ENCODE measurements around the gene DYNC1H1.
"Not testable (repeated sequence)": the region's sequence is repeated elsewhere in the genome, so short reads cannot be mapped to it uniquely, and the experiment has no call there.

DYNC1H1 gene

DNA sequence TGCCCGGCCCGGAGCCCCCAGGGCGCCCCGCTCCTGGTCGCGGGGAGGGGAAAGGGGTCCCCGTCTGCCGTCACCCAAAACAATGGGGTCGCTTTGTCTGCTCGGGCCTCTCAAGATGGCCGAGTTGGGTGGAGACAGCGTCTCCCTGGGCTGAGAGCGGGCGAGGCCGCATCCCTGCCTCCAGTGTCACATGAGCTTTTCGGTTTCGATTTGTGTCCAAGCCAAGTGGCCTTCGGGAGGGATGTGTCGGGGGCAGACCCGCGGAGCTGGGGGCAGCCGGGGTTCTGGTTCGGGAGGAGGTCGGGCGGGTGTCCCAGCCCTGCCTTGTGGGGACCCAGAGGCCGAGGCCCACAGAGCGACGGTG, 790 bp downstream of the DYNC1H1 start:
- DNase-seq (ENCODE audit: low read depth) = peak; percentile 60

GRCh38 chr14:101965770-101966722, 1.7 kb downstream of the DYNC1H1 start:
- DNase-seq (ENCODE audit: low read depth) = no peak

DNA sequence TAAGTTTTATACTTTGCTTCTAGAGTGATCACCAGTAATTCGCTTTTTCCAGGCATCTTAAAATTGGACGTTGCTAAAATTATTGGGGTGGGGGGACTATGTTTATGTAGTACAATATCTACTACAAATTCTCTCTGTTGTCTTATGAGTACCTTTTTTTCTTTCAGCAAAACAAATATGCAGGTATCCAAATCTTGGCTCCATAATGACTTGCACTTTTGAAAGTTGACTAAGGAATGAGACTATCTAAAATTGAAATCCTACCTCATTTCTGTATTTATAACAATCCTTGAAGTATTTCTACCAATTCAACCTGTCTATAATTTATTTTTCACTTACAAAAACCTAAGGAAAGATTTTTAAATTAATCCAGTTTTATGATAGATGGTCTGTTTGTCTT, 2.4 kb downstream of the DYNC1H1 start:
- no peak for DNase-seq (ENCODE audit: low read depth)

- no peak for DNase-seq (ENCODE audit: low read depth)
These were observed 3.8 kb downstream of the DYNC1H1 start for GRCh38 chr14:101968186-101968585.

- DNase-seq (ENCODE audit: low read depth) = no peak
These were observed 5.1 kb downstream of the DYNC1H1 start for GRCh38 chr14:101969481-101969880.

GRCh38 chr14:101970830-101971400, 6.5 kb downstream of the DYNC1H1 start:
- DNase-seq (ENCODE audit: low read depth) = no peak

DNA sequence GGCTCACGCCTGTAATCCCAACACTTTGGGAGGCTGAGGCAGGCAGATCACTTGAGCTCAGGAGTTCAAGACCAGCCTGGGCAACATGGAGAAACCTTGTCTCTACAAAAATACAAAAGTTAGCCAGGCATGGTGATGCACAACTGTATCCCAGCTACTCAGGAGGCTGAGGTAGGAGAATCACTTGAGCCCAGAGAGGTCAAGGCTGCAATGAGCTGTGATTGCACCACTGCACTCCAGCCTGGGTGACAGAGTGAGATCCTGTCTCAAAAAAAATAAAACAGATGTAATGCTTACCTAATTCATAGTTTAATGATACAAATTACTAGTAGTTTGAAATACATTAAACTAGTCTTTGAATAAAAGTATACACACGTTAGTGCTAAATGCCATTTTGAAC, 7.1 kb downstream of the DYNC1H1 start:
- not testable (repeated sequence) for DNase-seq (ENCODE audit: low read depth)

GRCh38 chr14:101972126-101972866, 7.9 kb downstream of the DYNC1H1 start:
- peak; percentile 99 for DNase-seq (ENCODE audit: low read depth)

DNA sequence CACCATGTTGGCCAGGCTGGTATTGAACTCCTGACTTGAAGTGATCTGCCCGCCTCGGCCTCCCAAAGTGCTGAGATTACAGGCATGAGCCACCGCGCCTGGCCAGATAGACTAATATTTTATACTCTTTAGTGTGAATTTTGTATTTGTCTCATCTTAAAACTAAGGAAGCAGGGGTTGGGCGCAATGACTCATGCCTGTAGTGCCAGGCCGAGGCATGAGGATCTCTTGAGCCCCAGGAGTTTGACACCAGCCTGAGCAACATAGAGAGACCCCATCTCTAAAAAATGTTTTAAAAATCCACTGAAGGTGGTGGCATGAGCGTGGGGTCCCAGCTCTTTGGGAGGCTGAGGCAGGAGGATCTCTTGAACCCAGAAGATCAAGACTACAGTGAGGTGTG, 9.0 kb downstream of the DYNC1H1 start:
- DNase-seq (ENCODE audit: low read depth) = no peak

DNA sequence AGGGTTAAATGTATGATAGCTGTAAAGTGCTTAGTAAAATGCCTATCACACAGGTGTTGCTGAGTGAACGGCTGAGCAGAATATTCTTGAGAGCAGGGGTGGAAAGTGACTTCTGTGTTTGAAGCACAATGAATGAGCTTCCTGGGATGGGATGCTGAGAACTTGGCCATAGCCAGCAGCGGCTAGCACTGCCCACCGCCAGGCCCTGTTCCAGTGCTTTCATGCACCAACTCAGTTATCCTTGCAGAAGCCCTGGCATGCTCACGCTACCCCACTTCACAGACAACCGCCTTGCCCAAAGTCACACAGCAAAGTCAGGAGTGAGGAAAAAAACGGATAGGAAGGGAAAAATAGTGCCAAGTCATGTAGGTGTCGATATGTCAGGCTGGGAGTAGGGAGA, 10.9 kb downstream of the DYNC1H1 start:
- no peak for DNase-seq (ENCODE audit: low read depth)

GRCh38 chr14:101977311-101978071, 13.1 kb downstream of the DYNC1H1 start:
- peak; percentile 65 for DNase-seq (ENCODE audit: low read depth)

DNA sequence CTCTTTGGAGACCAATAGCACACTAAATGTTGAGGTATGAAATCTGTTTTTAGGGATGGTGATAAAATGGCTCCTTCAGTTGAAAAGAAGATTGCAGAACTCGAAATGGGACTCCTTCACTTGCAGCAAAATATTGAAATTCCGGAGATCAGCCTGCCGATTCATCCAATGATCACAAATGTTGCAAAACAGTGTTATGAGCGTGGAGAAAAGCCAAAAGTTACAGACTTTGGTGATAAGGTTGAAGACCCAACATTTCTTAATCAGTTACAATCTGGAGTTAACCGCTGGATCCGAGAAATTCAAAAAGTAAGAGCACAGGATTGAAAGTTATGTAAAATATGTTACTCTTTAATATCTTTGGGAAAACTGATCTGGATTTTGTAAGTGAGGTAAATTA, 15.3 kb downstream of the DYNC1H1 start:
- no peak for DNase-seq (ENCODE audit: low read depth)

DNA sequence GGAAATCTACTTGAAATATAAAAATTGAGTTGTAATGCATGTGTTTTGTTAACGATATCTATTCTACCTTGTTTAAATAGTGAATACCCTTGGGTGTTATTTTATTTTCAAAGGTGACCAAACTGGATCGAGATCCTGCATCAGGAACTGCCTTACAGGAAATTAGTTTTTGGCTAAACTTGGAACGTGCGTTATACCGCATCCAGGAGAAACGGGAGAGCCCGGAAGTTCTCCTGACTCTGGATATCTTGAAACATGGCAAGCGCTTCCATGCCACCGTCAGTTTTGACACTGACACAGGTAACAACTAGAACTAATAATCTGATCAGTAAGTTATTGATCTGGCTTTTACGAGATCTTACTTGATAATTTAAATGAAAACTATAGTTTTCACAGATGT, 15.9 kb downstream of the DYNC1H1 start:
- no peak for DNase-seq (ENCODE audit: low read depth)

- DNase-seq (ENCODE audit: low read depth) = peak; percentile 97
These were observed 16.3 kb downstream of the DYNC1H1 start for GRCh38 chr14:101980700-101981099.

DNA sequence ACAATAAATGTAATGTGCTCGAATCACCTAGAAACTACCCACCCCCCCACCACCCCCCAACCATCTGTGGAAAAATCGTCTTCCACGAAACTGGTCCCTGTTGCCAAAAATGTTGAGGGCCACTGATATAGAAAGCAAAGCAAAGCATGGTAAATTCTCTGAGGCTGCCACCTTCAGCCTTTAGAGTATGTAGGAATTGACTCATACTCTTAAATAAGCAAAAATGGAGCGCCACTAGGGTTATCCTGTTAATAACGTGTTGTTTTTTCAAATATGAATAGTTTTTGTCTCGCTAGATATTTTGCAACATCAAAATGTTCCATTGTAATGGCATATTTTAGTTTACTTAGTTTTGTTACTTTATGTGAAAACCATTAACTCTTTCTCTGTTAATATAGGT, 18.2 kb downstream of the DYNC1H1 start:
- DNase-seq (ENCODE audit: low read depth) = no peak

DNA sequence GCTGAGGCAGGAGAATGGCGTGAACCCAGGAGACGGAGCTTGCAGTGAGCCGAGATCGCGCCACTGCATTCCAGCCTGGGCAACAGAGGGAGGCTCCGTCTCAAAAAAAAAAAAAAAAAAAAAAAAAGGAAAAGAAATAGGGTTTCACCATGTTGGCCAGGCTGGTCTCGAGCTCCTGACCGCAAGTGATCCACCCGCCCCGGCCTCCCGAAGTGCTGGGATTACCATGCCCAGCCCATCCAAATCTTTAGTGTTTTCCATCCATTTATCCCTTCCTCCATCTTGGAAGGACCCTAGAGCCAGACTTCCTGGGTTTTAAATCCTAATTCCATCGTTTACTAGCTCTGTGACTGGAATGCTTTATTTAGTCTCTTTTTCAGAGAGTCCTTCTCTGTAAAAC, 20.5 kb downstream of the DYNC1H1 start:
- DNase-seq (ENCODE audit: low read depth) = not testable (repeated sequence)

GRCh38 chr14:101985957-101986356, 21.6 kb downstream of the DYNC1H1 start:
- DNase-seq (ENCODE audit: low read depth) = no peak

DNA sequence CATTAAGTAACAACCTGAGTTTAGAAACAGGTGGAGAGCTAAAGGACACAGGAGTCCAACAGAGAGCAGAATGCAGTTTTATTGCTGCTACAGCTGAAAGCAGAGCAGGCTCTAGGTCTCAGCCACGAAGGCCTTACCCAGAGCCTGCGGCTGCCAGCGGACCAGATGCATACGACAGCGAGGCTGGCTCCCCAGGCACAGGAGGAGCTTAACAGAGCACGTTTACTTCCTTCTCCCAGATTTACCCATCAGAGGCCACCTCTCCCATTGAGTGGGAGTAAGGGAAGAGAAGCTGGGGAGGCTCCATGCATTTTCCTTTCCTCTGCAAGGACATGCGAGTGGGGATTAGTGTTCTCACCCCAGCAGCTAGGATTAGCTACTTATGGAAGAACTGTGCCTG, 22.6 kb downstream of the DYNC1H1 start:
- DNase-seq (ENCODE audit: low read depth) = no peak

GRCh38 chr14:101988377-101988776, 24.0 kb downstream of the DYNC1H1 start:
- no peak for DNase-seq (ENCODE audit: low read depth)

- no peak for DNase-seq (ENCODE audit: low read depth)
These were observed 27.0 kb downstream of the DYNC1H1 start for GRCh38 chr14:101991352-101991751.

- DNase-seq (ENCODE audit: low read depth) = no peak
These were observed 28.3 kb downstream of the DYNC1H1 start for GRCh38 chr14:101992708-101993107.

All from fibroblast of gingiva (primary cell).